HepG2 (cell line): Measurements from ENCODE around the gene ZFP92.

Experiments used
- CTCF ChIP-seq: sonication (generic); formaldehyde crosslinking; IDR thresholded peaks from 2 replicates; pipeline ENCODE4 v1.5.0; 2020; ENCODE audit warnings: mild to moderate bottlenecking, missing genetic modification reagents, moderate library complexity
- IRF2 ChIP-seq: IDR thresholded peaks from 2 replicates; pipeline ENCODE4 v1.6.1; 2018; ENCODE audit warnings: missing genetic modification reagents, missing compliant biosample characterization
- NFATC3 ChIP-seq: sonication (generic); formaldehyde crosslinking; IDR thresholded peaks from 2 replicates; pipeline ENCODE4 v1.5.1; 2020; ENCODE audit warnings: mild to moderate bottlenecking, missing genetic modification reagents
- PATZ1 ChIP-seq: sonication (generic); formaldehyde crosslinking; IDR thresholded peaks from 2 replicates; pipeline ENCODE4 v1.4.0; 2020; ENCODE audit warnings: missing genetic modification reagents
- SMARCC2 ChIP-seq: fragments of 450-650 bp; IDR thresholded peaks from 2 replicates; pipeline ENCODE4 v1.6.1; 2017; ENCODE audit warnings: antibody characterized with exemption, mild to moderate bottlenecking
- SP1 ChIP-seq, 2 experiments: fragments of 450-650 bp in 1 of 2; sonication (generic) in 1 of 2; formaldehyde crosslinking in 1 of 2; IDR thresholded peaks; 2 replicates each; pipeline versions ENCODE4 v1.4.0 to v1.6.1; 2016 to 2020; ENCODE audit warnings: missing genetic modification reagents in 1 of 2
- ZMYM2 ChIP-seq: sonication (generic); formaldehyde crosslinking; IDR thresholded peaks from 2 replicates; pipeline ENCODE4 v1.8.0; 2022; ENCODE audit warnings: mild to moderate bottlenecking, missing genetic modification reagents

GRCh38 chrX:153394612-153395011, 16.7 kb upstream of the ZFP92 start:
- TF ChIP-seq ZMYM2 (no peak), IRF2 (CRISPR knock-in tag) (no peak), SP1 (IDR thresholded peaks at IDR 0.05) (no peak), SP1 (CRISPR knock-in tag; IDR thresholded peaks at IDR 0.05) (no peak), PATZ1 (CRISPR knock-in tag) (no peak), NFATC3 (CRISPR knock-in tag) (no peak), CTCF (no peak), SMARCC2 (no peak)
